NCI-H146 (cell line): ENCODE results near the gene POLR1D.

Source experiments
- DNase-seq: peaks from one replicate; lab custom pipeline; 2025; lab: John Stamatoyannopoulos, UW

The POLR1D gene

GRCh38 chr13:27621366-27622101 is at the start of gene POLR1D:
TSS of gene POLR1D (plus strand) at chr13:27621892. CDS start at chr13:27621984, 92 bp downstream.
- peak; percentile 91 for DNase-seq

GRCh38 chr13:27572234-27572901 is 49.3 kb upstream of the POLR1D start:
- peak; percentile 14 for DNase-seq

- DNase-seq, result no peak
Observed at GRCh38 chr13:27573265-27573664, 48.4 kb upstream of the POLR1D start.

- no peak for DNase-seq
Observed at GRCh38 chr13:27574661-27575060, 47.0 kb upstream of the POLR1D start.

- DNase-seq, result no peak
Observed at GRCh38 chr13:27578121-27579030, 43.3 kb upstream of the POLR1D start.

GRCh38 chr13:27583645-27584044 is 38.0 kb upstream of the POLR1D start:
- no peak for DNase-seq

GRCh38 chr13:27587095-27587746 is 34.5 kb upstream of the POLR1D start:
- no peak for DNase-seq

- DNase-seq, result no peak
Observed at GRCh38 chr13:27588405-27588804, 33.3 kb upstream of the POLR1D start.

- no peak for DNase-seq
Observed at GRCh38 chr13:27592865-27593264, 28.8 kb upstream of the POLR1D start.

- no peak for DNase-seq
Observed at GRCh38 chr13:27593267-27593666, 28.4 kb upstream of the POLR1D start.

GRCh38 chr13:27595055-27595811 is 26.5 kb upstream of the POLR1D start:
- DNase-seq, result no peak

- DNase-seq, result no peak
Observed at GRCh38 chr13:27599096-27599495, 22.6 kb upstream of the POLR1D start.

- DNase-seq, result no peak
Observed at GRCh38 chr13:27599845-27600553, 21.7 kb upstream of the POLR1D start.

- DNase-seq, result no peak
Observed at GRCh38 chr13:27600711-27601110, 21.0 kb upstream of the POLR1D start.

- no peak for DNase-seq
Observed at GRCh38 chr13:27601208-27601607, 20.5 kb upstream of the POLR1D start.

GRCh38 chr13:27601803-27602202 is 19.9 kb upstream of the POLR1D start:
- DNase-seq, result no peak

GRCh38 chr13:27605099-27605498 is 16.6 kb upstream of the POLR1D start:
- DNase-seq, result no peak

- DNase-seq, result no peak
Observed at GRCh38 chr13:27605610-27606200, 16.0 kb upstream of the POLR1D start.

- DNase-seq, result no peak
Observed at GRCh38 chr13:27607125-27607524, 14.6 kb upstream of the POLR1D start.

GRCh38 chr13:27613628-27614027 is 8.1 kb upstream of the POLR1D start:
- no peak for DNase-seq
